Measurements from ENCODE around the gene SMYD3.

DNA sequence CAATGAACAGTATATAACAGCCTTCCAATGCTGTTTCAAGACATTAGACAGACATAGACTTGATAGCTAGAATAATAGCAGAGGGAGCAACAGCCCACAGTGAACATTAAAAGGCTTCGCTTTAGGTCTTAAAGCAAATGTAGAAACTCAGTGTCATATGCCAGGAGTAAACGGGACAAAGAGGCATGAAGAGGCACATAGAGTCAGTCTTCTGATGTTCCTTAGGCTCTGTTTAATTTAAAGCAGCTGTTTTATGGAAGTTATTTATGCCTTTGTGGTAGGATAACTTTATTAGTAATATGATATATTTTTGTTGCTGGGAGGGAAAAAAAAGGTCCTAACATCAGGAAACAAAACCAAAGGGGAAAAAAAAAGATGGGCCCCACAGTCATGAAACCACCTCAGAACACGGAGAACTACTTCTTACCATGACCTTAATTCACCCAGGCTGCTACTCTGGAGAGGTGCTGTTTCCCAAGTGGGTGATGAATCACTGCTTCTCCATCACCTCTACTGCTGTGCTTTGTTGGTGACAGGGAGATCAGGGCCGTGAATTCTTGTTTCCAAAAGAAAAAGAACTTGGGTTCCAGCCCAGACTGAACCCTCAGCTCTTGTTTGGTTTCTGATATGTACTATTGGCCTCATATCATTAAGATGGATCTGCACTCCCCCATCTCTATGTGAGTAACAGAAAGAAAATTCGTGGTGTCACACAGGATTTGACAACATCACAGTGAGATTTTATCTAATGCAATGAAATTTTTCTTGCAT, 735.4 kb downstream of the SMYD3 start:
- TF ChIP-seq, protein P1, sequence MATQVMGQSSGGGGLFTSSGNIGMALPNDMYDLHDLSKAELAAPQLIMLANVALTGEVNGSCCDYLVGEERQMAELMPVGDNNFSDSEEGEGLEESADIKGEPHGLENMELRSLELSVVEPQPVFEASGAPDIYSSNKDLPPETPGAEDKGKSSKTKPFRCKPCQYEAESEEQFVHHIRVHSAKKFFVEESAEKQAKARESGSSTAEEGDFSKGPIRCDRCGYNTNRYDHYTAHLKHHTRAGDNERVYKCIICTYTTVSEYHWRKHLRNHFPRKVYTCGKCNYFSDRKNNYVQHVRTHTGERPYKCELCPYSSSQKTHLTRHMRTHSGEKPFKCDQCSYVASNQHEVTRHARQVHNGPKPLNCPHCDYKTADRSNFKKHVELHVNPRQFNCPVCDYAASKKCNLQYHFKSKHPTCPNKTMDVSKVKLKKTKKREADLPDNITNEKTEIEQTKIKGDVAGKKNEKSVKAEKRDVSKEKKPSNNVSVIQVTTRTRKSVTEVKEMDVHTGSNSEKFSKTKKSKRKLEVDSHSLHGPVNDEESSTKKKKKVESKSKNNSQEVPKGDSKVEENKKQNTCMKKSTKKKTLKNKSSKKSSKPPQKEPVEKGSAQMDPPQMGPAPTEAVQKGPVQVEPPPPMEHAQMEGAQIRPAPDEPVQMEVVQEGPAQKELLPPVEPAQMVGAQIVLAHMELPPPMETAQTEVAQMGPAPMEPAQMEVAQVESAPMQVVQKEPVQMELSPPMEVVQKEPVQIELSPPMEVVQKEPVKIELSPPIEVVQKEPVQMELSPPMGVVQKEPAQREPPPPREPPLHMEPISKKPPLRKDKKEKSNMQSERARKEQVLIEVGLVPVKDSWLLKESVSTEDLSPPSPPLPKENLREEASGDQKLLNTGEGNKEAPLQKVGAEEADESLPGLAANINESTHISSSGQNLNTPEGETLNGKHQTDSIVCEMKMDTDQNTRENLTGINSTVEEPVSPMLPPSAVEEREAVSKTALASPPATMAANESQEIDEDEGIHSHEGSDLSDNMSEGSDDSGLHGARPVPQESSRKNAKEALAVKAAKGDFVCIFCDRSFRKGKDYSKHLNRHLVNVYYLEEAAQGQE (IDR thresholded peaks at IDR 0.05; ENCODE audit: insufficient replicate concordance, low read depth), result no peak
- no peak for TF ChIP-seq POLR2AphosphoS5 (IDR thresholded peaks at IDR 0.05; ENCODE audit: low read depth)
- no peak for TF ChIP-seq CTCF (IDR thresholded peaks at IDR 0.05; ENCODE audit: insufficient read depth, low read length)
